ENCODE data around the gene PTPN21. TPM values are rescaled to one million over a fixed set of nuclear protein-coding genes. Genes with fewer than 3 reads are reported as not detected.

The PTPN21 gene
- total and polyA plus RNA-seq, 9 of the 15 experiments (the other 6 are each of a cell fraction or from before 2014, with no cell fraction given) = 0.06 to 1.9 (median 0.94) TPM

- no peak for TF ChIP-seq CEBPZ (IDR thresholded peaks at IDR 0.05; ENCODE audit: borderline replicate concordance, low read depth, low read length)
- no peak for TF ChIP-seq ZC3H11A (IDR thresholded peaks at IDR 0.05; ENCODE audit: low read depth, low read length)
- no peak for TF ChIP-seq ZNF586 (CRISPR knock-in tag; conservative IDR thresholded peaks at IDR 0.05)
- TF ChIP-seq MLLT1 (IDR thresholded peaks at IDR 0.05) = no peak
- no peak for TF ChIP-seq PHF21A (IDR thresholded peaks at IDR 0.05; ENCODE audit: borderline replicate concordance, low read depth)
- no peak for TF ChIP-seq STAT6 (CRISPR knock-in tag; IDR thresholded peaks at IDR 0.05)
- no peak for TF ChIP-seq YBX1 (IDR thresholded peaks at IDR 0.05)
- TF ChIP-seq GATA2 (CRISPR knock-in tag; IDR thresholded peaks at IDR 0.05) = no peak
- TF ChIP-seq HOXB6 (CRISPR knock-in tag; IDR thresholded peaks at IDR 0.05; ENCODE audit: borderline replicate concordance) = no peak
- no peak for TF ChIP-seq THRAP3 (IDR thresholded peaks at IDR 0.05; ENCODE audit: borderline replicate concordance)
- no peak for TF ChIP-seq SNRNP70 (optimal IDR thresholded peaks at IDR 0.05; ENCODE audit: low read depth, low read length)
- no peak for TF ChIP-seq ZNF384 (IDR thresholded peaks at IDR 0.05; ENCODE audit: low read depth, low read length)
- 0 out of 2 replicates have a peak, but pooled peaks have one; percentile 18 for TF ChIP-seq SMAD4 (CRISPR knock-in tag; conservative IDR thresholded peaks at IDR 0.05)
- TF ChIP-seq PTBP1 (IDR thresholded peaks at IDR 0.05; ENCODE audit: low read depth, low read length) = no peak
- no peak for TF ChIP-seq ETS2 (tag; IDR thresholded peaks at IDR 0.05; ENCODE audit: borderline replicate concordance, poor library complexity, severe bottlenecking)
- TF ChIP-seq SRSF9 (IDR thresholded peaks at IDR 0.05; ENCODE audit: borderline replicate concordance, low read depth, low read length) = no peak
- TF ChIP-seq ARNT (IDR thresholded peaks at IDR 0.05) = no peak
- TF ChIP-seq EGR1 (conservative IDR thresholded peaks at IDR 0.05) = peak; percentile 96
- no peak for TF ChIP-seq NR3C1 (CRISPR knock-in tag; IDR thresholded peaks at IDR 0.05)
- peak; percentile 37 for TF ChIP-seq FIP1L1 (IDR thresholded peaks at IDR 0.05; ENCODE audit: low read depth, low read length, poor library complexity, severe bottlenecking)
Observed at GRCh38 chr14:88562831-88563686, 8.3 kb upstream of the PTPN21 start, which contains the start of gene ZC3H14 (continued).
